ENCODE data around the gene MLH1. TPM values are rescaled to one million over a fixed set of nuclear protein-coding genes. Genes with fewer than 3 reads are reported as not detected.

Gene MLH1
- total RNA-seq, 2 donors from 2014 or later: 25.7 to 27.7 TPM

- no peak overlapping the region for H3K4me3 Mint-ChIP-seq
- H3K4me1 Mint-ChIP-seq: peaks cover 35% of the 10 kb centered on the region
- H3K27me3 Mint-ChIP-seq: no peaks in the 10 kb centered on the region
- no peak for ATAC-seq
- H3K36me3 Mint-ChIP-seq (ENCODE audit: low read depth): peaks cover 6% of the 10 kb centered on the region
- DNase-seq: peak in 1 of 3 donors; percentile 9
- no peaks in the 10 kb centered on the region for H3K9me3 ChIP-seq (ENCODE audit: control insufficient read depth, low read length, poor library complexity, severe bottlenecking)
- H3K27ac Mint-ChIP-seq: no peak overlapping the region
Observed at GRCh38 chr3:36991923-36992805, 1.2 kb upstream of the MLH1 start.

GRCh38 chr3:36992806-36993325 lies 452 bp upstream of the MLH1 start, which contains the start of gene EPM2AIP1:
EPM2AIP1 (minus strand) TSS chr3:36993131; CDS start chr3:36993077, 54 bp downstream.
- no peaks in the 10 kb centered on the region for H3K27me3 Mint-ChIP-seq
- no peaks in the 10 kb centered on the region for H3K9me3 ChIP-seq (ENCODE audit: control insufficient read depth, low read length, poor library complexity, severe bottlenecking)
- peaks cover 34% of the 10 kb centered on the region for H3K4me1 Mint-ChIP-seq
- H3K4me3 Mint-ChIP-seq: no peak within 1 kb of the TSS
- ATAC-seq: peak; percentile 84
- H3K27ac Mint-ChIP-seq: no peak within 1 kb of the TSS
- DNase-seq: peak in 1 of 3 donors; percentile 82
- H3K36me3 Mint-ChIP-seq (ENCODE audit: low read depth): peaks cover 10% of the 10 kb centered on the region

GRCh38 chr3:37014620-37015019 lies 21.3 kb downstream of the MLH1 start:
- no peaks in the 10 kb centered on the region for H3K9me3 ChIP-seq (ENCODE audit: control insufficient read depth, low read length, poor library complexity, severe bottlenecking)
- ATAC-seq: no peak
- no peaks in the 10 kb centered on the region for H3K27me3 Mint-ChIP-seq
- peaks cover 11% of the 10 kb centered on the region for H3K36me3 Mint-ChIP-seq (ENCODE audit: low read depth)
- no peak overlapping the region for H3K4me3 Mint-ChIP-seq
- peaks cover 2% of the 10 kb centered on the region for H3K4me1 Mint-ChIP-seq
- H3K27ac Mint-ChIP-seq: no peak overlapping the region
- DNase-seq: no peak

- ATAC-seq (no peak), DNase-seq (no peak)
- Mint-ChIP-seq H3K4me3 (no peak overlapping the region), H3K27ac (no peak overlapping the region), H3K4me1 (peaks cover 2% of the 10 kb centered on the region), H3K36me3 (ENCODE audit: low read depth) (peaks cover 11% of the 10 kb centered on the region), H3K27me3 (no peaks in the 10 kb centered on the region)
- H3K9me3 ChIP-seq (ENCODE audit: control insufficient read depth, low read length, poor library complexity, severe bottlenecking): no peaks in the 10 kb centered on the region
Observed at GRCh38 chr3:37015642-37016041, 22.3 kb downstream of the MLH1 start.

GRCh38 chr3:37016903-37017302 lies 23.6 kb downstream of the MLH1 start:
- Mint-ChIP-seq H3K4me3 (no peak overlapping the region), H3K27me3 (no peaks in the 10 kb centered on the region), H3K36me3 (ENCODE audit: low read depth) (peaks cover 14% of the 10 kb centered on the region), H3K4me1 (no peaks in the 10 kb centered on the region), H3K27ac (peak overlapping the region; percentile 56)
- no peak for ATAC-seq
- no peak for DNase-seq
- H3K9me3 ChIP-seq (ENCODE audit: control insufficient read depth, low read length, poor library complexity, severe bottlenecking): no peaks in the 10 kb centered on the region

- H3K27me3 Mint-ChIP-seq: no peaks in the 10 kb centered on the region
- peaks cover 5% of the 10 kb centered on the region for H3K4me1 Mint-ChIP-seq
- no peak overlapping the region for H3K27ac Mint-ChIP-seq
- no peak for ATAC-seq
- peaks cover 16% of the 10 kb centered on the region for H3K36me3 Mint-ChIP-seq (ENCODE audit: low read depth)
- no peaks in the 10 kb centered on the region for H3K9me3 ChIP-seq (ENCODE audit: control insufficient read depth, low read length, poor library complexity, severe bottlenecking)
- no peak overlapping the region for H3K4me3 Mint-ChIP-seq
- DNase-seq: no peak
Observed at GRCh38 chr3:37017683-37018082, 24.4 kb downstream of the MLH1 start.

- peak; percentile 55 for ATAC-seq
- no peaks in the 10 kb centered on the region for H3K9me3 ChIP-seq (ENCODE audit: control insufficient read depth, low read length, poor library complexity, severe bottlenecking)
- H3K27me3 Mint-ChIP-seq: no peaks in the 10 kb centered on the region
- no peak overlapping the region for H3K27ac Mint-ChIP-seq
- peaks cover 7% of the 10 kb centered on the region for H3K4me1 Mint-ChIP-seq
- DNase-seq: no peak
- H3K36me3 Mint-ChIP-seq (ENCODE audit: low read depth): peaks cover 11% of the 10 kb centered on the region
- H3K4me3 Mint-ChIP-seq: no peak overlapping the region
Observed at GRCh38 chr3:37024092-37024491, 30.8 kb downstream of the MLH1 start.

- DNase-seq (no peak), ATAC-seq (no peak)
- H3K27me3 Mint-ChIP-seq: no peaks in the 10 kb centered on the region
- H3K9me3 ChIP-seq (ENCODE audit: control insufficient read depth, low read length, poor library complexity, severe bottlenecking): no peaks in the 10 kb centered on the region
- peaks cover 11% of the 10 kb centered on the region for H3K36me3 Mint-ChIP-seq (ENCODE audit: low read depth)
- H3K4me1 Mint-ChIP-seq: peaks cover 7% of the 10 kb centered on the region
- no peak overlapping the region for H3K4me3 Mint-ChIP-seq
- peak overlapping the region; percentile 24 for H3K27ac Mint-ChIP-seq
Observed at GRCh38 chr3:37024820-37025405, 31.6 kb downstream of the MLH1 start.

GRCh38 chr3:37025561-37026335 lies 32.4 kb downstream of the MLH1 start:
- Mint-ChIP-seq H3K4me1 (peaks cover 7% of the 10 kb centered on the region), H3K27ac (no peak overlapping the region)

GRCh38 chr3:37026851-37027250 lies 33.5 kb downstream of the MLH1 start:
- peaks cover 8% of the 10 kb centered on the region for H3K36me3 Mint-ChIP-seq (ENCODE audit: low read depth)
- H3K27me3 Mint-ChIP-seq: no peaks in the 10 kb centered on the region
- ATAC-seq (no peak), DNase-seq (no peak)
- no peak overlapping the region for H3K27ac Mint-ChIP-seq
- peaks cover 7% of the 10 kb centered on the region for H3K4me1 Mint-ChIP-seq
- H3K4me3 Mint-ChIP-seq: no peak overlapping the region
- H3K9me3 ChIP-seq (ENCODE audit: control insufficient read depth, low read length, poor library complexity, severe bottlenecking): no peaks in the 10 kb centered on the region

More at GRCh38 chr3:37025561-37026335, 32.4 kb downstream of the MLH1 start:
- no peak overlapping the region for H3K4me3 Mint-ChIP-seq
- no peaks in the 10 kb centered on the region for H3K9me3 ChIP-seq (ENCODE audit: control insufficient read depth, low read length, poor library complexity, severe bottlenecking)
- peaks cover 11% of the 10 kb centered on the region for H3K36me3 Mint-ChIP-seq (ENCODE audit: low read depth)
- no peak for ATAC-seq
- DNase-seq: no peak
- no peaks in the 10 kb centered on the region for H3K27me3 Mint-ChIP-seq

GRCh38 chr3:37028329-37028728 lies 35.0 kb downstream of the MLH1 start:
- ATAC-seq (no peak), DNase-seq (no peak)
- H3K4me1 Mint-ChIP-seq: peaks cover 5% of the 10 kb centered on the region
- peaks cover 8% of the 10 kb centered on the region for H3K36me3 Mint-ChIP-seq (ENCODE audit: low read depth)
- H3K9me3 ChIP-seq (ENCODE audit: control insufficient read depth, low read length, poor library complexity, severe bottlenecking): no peaks in the 10 kb centered on the region
- H3K27ac Mint-ChIP-seq: no peak overlapping the region
- H3K27me3 Mint-ChIP-seq: no peaks in the 10 kb centered on the region
- no peak overlapping the region for H3K4me3 Mint-ChIP-seq

GRCh38 chr3:37029111-37029510 lies 35.8 kb downstream of the MLH1 start:
- Mint-ChIP-seq H3K36me3 (ENCODE audit: low read depth) (peaks cover 8% of the 10 kb centered on the region), H3K4me3 (no peak overlapping the region), H3K4me1 (peaks cover 5% of the 10 kb centered on the region), H3K27ac (no peak overlapping the region), H3K27me3 (no peaks in the 10 kb centered on the region)
- no peak for DNase-seq
- ATAC-seq: no peak
- no peaks in the 10 kb centered on the region for H3K9me3 ChIP-seq (ENCODE audit: control insufficient read depth, low read length, poor library complexity, severe bottlenecking)

Data from T-helper 17 cell (primary cell).